Activated CD8-positive, alpha-beta memory T cell treated with anti-CD3 and anti-CD28 coated beads, Interleukin-2, amount 10 ng/mL, durations not matched to agents 7 days and 5 days (primary cell): ENCODE results near the gene DIAPH1. TPM values are rescaled to one million over a fixed set of nuclear protein-coding genes. Genes with fewer than 3 reads are reported as not detected.

Source experiments
- ATAC-seq: fragments of 150-1000 bp; cut with Tn5 transposase; one replicate; pipeline ENCODE4 v1.10.0; 2021; ENCODE audit warnings: moderate library complexity
- CTCF ChIA-PET: fragments of 350-600 bp; sonication (Branson Sonifier 250); formaldehyde crosslinking; loops from one replicate; lab custom pipeline; 2021; ENCODE audit warnings: antibody characterized with exemption; lab: Charles Lee
- DNase-seq: peaks from one replicate; pipeline ENCODE4 v3.0.0-alpha.2; 2020
- H3K27ac Mint-ChIP-seq: one replicate; pipeline ENCODE4 v1.8.0; 2021; ENCODE audit warnings: mild to moderate bottlenecking, mixed read lengths
- H3K27me3 Mint-ChIP-seq: one replicate; pipeline ENCODE4 v1.8.0; 2021; ENCODE audit warnings: mixed read lengths
- H3K36me3 Mint-ChIP-seq: one replicate; pipeline ENCODE4 v1.8.0; 2021; ENCODE audit warnings: mild to moderate bottlenecking, mixed read lengths
- H3K4me1 Mint-ChIP-seq: one replicate; pipeline ENCODE4 v1.8.0; 2021; ENCODE audit warnings: mixed read lengths
- H3K4me3 Mint-ChIP-seq: one replicate; pipeline ENCODE4 v1.8.0; 2021; ENCODE audit warnings: mild to moderate bottlenecking, moderate library complexity, mixed read lengths
- H3K9me3 Mint-ChIP-seq: one replicate; pipeline ENCODE4 v1.8.0; 2022; ENCODE audit warnings: low read depth, mixed read lengths
- total RNA-seq, 2 experiments: library from RNA; stranded (reverse); gene quantifications; one replicate each; pipeline ENCODE4 v1.2.3, GENCODE V29; 2021

Gene DIAPH1
- total RNA-seq, 2 experiments from 2014 or later = 284 to 295 TPM

DNA sequence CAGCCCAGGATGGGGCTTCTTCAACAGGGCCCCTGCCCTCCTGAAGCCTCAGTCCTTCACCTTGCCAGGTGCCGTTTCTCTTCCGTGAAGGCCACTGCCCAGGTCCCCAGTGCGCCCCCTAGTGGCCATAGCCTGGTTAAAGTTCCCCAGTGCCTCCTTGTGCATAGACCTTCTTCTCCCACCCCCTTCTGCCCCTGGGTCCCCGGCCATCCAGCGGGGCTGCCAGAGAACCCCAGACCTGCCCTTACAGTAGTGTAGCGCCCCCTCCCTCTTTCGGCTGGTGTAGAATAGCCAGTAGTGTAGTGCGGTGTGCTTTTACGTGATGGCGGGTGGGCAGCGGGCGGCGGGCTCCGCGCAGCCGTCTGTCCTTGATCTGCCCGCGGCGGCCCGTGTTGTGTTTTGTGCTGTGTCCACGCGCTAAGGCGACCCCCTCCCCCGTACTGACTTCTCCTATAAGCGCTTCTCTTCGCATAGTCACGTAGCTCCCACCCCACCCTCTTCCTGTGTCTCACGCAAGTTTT lies 106.3 kb downstream of the DIAPH1 start:
- H3K4me3 Mint-ChIP-seq = peak overlapping the region; percentile 36
- H3K36me3 Mint-ChIP-seq = peaks cover 19% of the 10 kb centered on the region
- peak overlapping the region; percentile 52 for H3K27ac Mint-ChIP-seq
- DNase-seq (peak; percentile 89), ATAC-seq (peak; percentile 62)
- H3K9me3 Mint-ChIP-seq = no peaks in the 10 kb centered on the region
- CTCF ChIA-PET = interaction anchor here (0.6 to 5.3 kb wide), 35 partner anchors 10 to 336 kb away, joined by 3 to 58 read pairs (median 4); partner anchors contain the start of genes PCDHGA1, PCDHGA10, PCDHGA11 and PCDHGA12
- H3K27me3 Mint-ChIP-seq = peaks cover 3% of the 10 kb centered on the region
- peaks cover 24% of the 10 kb centered on the region for H3K4me1 Mint-ChIP-seq

GRCh38 chr5:141511771-141512325 lies 107.0 kb downstream of the DIAPH1 start:
- H3K4me1 Mint-ChIP-seq = peaks cover 24% of the 10 kb centered on the region
- no peak overlapping the region for H3K27ac Mint-ChIP-seq
- peaks cover 16% of the 10 kb centered on the region for H3K36me3 Mint-ChIP-seq
- DNase-seq (no peak), ATAC-seq (no peak)
- CTCF ChIA-PET = interaction anchor here (0.6 to 5.3 kb wide), 23 partner anchors 10 to 335 kb away, joined by 3 to 58 read pairs (median 5); partner anchors contain the start of genes PCDHGA1, PCDHGA10, PCDHGA11 and PCDHGA12
- no peak overlapping the region for H3K4me3 Mint-ChIP-seq
- H3K27me3 Mint-ChIP-seq = peaks cover 3% of the 10 kb centered on the region
- H3K9me3 Mint-ChIP-seq = no peaks in the 10 kb centered on the region

GRCh38 chr5:141510850-141511601 lies 107.8 kb downstream of the DIAPH1 start:
- Mint-ChIP-seq H3K27me3 (peaks cover 3% of the 10 kb centered on the region), H3K4me3 (no peak overlapping the region), H3K27ac (no peak overlapping the region), H3K4me1 (peaks cover 24% of the 10 kb centered on the region), H3K9me3 (no peaks in the 10 kb centered on the region), H3K36me3 (peaks cover 8% of the 10 kb centered on the region)
- CTCF ChIA-PET = interaction anchor here (0.8 to 5.3 kb wide), 14 partner anchors 12 to 190 kb away, joined by 3 to 58 read pairs (median 5); partner anchors contain the start of genes PCDHGA10, PCDHGA11, PCDHGA12 and PCDHGA3
- no peak for DNase-seq
- ATAC-seq = no peak

DNA sequence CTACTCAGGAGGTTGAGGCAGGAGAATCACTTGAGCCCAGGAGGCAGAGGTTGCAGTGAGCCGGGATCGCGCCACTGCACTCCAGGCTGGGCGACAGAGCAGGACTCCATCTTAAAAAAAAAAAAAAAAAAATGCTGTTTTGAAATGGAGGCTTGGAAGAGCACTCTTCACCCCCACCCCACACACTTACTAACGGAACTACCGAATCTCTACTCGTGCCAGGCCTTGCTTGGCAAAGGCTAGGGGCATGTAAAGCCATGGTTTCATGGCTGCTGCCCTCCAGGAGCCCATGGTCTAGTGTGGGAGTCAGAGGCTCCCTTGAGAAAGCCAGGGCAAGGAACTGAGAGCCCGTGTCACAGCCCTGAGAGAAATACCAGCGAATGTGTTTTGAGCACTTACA lies 108.6 kb downstream of the DIAPH1 start:
- Mint-ChIP-seq H3K9me3 (no peaks in the 10 kb centered on the region), H3K4me3 (no peak overlapping the region), H3K36me3 (peaks cover 5% of the 10 kb centered on the region), H3K27me3 (peaks cover 3% of the 10 kb centered on the region), H3K27ac (no peak overlapping the region), H3K4me1 (peaks cover 24% of the 10 kb centered on the region)
- CTCF ChIA-PET = interaction anchor here (0.8 to 4.9 kb wide), 7 partner anchors 13 to 189 kb away, joined by 3 to 33 read pairs (median 5); partner anchors contain the start of genes PCDHGA10, PCDHGA11, PCDHGA3 and TAF7
- DNase-seq = no peak
- ATAC-seq = no peak

- Mint-ChIP-seq H3K4me3 (no peak overlapping the region), H3K4me1 (peaks cover 20% of the 10 kb centered on the region), H3K9me3 (no peaks in the 10 kb centered on the region), H3K27me3 (peaks cover 3% of the 10 kb centered on the region), H3K36me3 (peaks cover 5% of the 10 kb centered on the region), H3K27ac (no peak overlapping the region)
- no peak for DNase-seq
- CTCF ChIA-PET = interaction anchor here (0.7 to 2.3 kb wide), 5 partner anchors 14 to 79 kb away, joined by 3 to 6 read pairs (median 5); partner anchors contain the start of gene PCDHGA12
- ATAC-seq = no peak
These were observed 109.8 kb downstream of the DIAPH1 start for GRCh38 chr5:141508798-141509611.

DNA sequence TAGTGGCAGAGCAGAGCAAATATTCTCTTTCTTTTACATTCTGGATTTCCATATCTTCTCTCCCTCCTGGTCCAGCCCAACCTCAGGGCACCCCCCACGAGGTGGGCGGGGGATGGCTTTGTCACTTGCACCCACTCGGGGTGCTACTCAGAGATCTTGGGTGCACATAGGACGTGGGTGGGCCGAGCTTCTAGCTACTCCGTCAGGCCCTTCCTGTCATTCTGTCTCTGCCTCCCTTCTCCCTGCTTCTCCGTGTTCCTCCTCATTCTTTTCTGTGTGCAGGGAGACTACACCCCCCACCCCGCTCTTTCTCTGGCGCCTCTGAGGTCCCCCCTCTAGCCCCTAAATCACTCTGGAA lies 110.4 kb downstream of the DIAPH1 start:
- Mint-ChIP-seq H3K9me3 (no peaks in the 10 kb centered on the region), H3K27me3 (peaks cover 3% of the 10 kb centered on the region), H3K27ac (no peak overlapping the region), H3K36me3 (peaks cover 3% of the 10 kb centered on the region), H3K4me1 (peaks cover 14% of the 10 kb centered on the region), H3K4me3 (no peak overlapping the region)
- ATAC-seq (no peak), DNase-seq (no peak)
- CTCF ChIA-PET = interaction anchor here (1.3 to 2.3 kb wide), 4 partner anchors 13 to 56 kb away, joined by 4 to 6 read pairs (median 6); no protein-coding TSS in a partner anchor

GRCh38 chr5:141507387-141508091 lies 111.3 kb downstream of the DIAPH1 start:
- no peak overlapping the region for H3K4me3 Mint-ChIP-seq
- ATAC-seq (no peak), DNase-seq (no peak)
- CTCF ChIA-PET = interaction anchor here (0.6 to 2.2 kb wide), 4 partner anchors 14 to 77 kb away, joined by 3 to 6 read pairs (median 4); partner anchors contain the start of gene PCDHGA12
- H3K27ac Mint-ChIP-seq = no peak overlapping the region
- H3K4me1 Mint-ChIP-seq = peaks cover 8% of the 10 kb centered on the region
- peaks cover 3% of the 10 kb centered on the region for H3K27me3 Mint-ChIP-seq
- no peaks in the 10 kb centered on the region for H3K9me3 Mint-ChIP-seq
- H3K36me3 Mint-ChIP-seq = no peaks in the 10 kb centered on the region

DNA sequence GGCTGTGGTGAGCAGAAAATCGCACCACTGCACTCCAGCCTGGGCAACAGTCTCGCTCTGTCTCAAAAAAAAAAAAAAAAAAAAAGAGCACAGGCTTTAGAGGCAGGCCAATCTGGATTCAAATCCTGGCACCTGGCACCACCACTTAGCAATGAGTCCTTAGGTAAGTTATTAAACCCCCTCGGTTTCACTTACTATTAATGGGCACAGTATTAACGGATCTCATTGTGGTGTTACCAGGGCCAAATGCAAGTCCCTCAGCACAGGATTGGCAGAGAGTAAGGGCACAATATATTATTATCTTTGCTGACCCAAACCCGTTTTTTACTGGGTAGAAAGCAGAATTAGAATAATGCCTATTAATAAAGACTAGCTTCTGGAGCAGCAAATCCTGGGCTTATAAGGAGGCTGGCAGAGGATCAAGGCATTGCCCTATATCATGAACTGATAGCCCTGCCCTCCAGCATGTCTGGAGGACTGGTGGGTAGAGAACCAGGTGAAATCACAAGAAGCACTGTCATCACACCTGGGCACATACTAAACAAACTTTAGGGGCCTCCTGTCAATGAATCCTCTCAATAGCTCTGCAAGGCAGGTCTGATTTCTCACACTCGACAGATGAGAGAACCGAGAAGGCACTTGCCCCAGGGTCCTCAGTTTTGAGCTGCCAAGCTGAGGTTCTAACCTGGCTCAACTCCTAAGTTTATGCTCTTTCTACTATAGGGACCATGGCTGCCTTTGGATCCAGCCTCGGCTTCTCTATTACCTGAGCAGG lies 112.2 kb downstream of the DIAPH1 start:
- Mint-ChIP-seq H3K4me1 (peaks cover 8% of the 10 kb centered on the region), H3K36me3 (no peaks in the 10 kb centered on the region), H3K9me3 (no peaks in the 10 kb centered on the region), H3K27ac (no peak overlapping the region), H3K4me3 (no peak overlapping the region), H3K27me3 (peaks cover 3% of the 10 kb centered on the region)
- CTCF ChIA-PET = interaction anchor here (0.7 to 1.2 kb wide), 2 partner anchors 18 to 86 kb away, joined by 3 read pairs; partner anchors contain the start of gene PCDHGA11
- ATAC-seq = no peak
- DNase-seq = no peak

DNA sequence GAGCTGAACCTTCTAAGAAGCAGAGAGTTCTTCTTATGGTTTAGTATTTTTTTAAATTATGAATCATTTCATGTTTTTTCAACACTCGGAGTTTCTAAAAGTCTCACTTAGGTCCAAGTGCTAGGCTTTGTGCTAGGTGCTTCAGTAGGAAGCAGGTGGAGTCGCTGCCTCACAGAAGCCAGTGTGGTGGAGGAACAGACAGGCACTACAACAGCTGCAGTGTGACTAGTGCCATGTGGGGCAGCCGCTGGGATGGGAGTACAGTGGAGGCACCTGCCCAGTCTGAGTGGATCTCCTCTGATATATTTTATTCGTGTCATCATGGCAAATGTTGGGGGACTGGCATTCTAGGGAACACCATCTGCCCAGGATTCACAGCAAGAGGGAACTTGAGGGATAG lies 114.6 kb downstream of the DIAPH1 start:
- H3K9me3 Mint-ChIP-seq = no peaks in the 10 kb centered on the region
- CTCF ChIA-PET = interaction anchor here (1.0 kb wide), 1 partner anchor 9 kb away, joined by 3 read pairs; no protein-coding TSS in a partner anchor

DNA sequence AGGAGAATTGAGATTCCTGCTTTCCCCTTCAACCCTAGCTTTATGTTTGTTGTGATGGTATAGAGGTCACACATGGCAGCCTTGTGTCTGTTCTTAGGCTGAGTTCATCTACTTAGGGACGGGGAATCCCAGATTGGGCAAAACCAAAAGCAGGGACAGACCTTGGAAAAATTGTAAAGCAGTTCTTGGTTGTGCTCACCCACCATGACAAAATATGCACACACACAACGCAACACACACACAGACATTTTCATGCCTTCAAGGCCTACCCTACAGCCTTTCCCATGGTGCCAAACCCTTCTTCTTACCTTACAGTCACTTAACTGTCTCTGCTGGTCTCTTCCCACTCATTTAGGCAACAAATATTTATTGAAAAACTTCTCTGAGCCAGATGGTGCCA lies 115.1 kb downstream of the DIAPH1 start:
- H3K27me3 Mint-ChIP-seq = peaks cover 2% of the 10 kb centered on the region
- no peaks in the 10 kb centered on the region for H3K4me1 Mint-ChIP-seq
- no peaks in the 10 kb centered on the region for H3K9me3 Mint-ChIP-seq
- H3K27ac Mint-ChIP-seq = no peak overlapping the region
- H3K4me3 Mint-ChIP-seq = no peak overlapping the region
- DNase-seq (no peak), ATAC-seq (no peak)
- CTCF ChIA-PET = no interaction called here
- no peaks in the 10 kb centered on the region for H3K36me3 Mint-ChIP-seq

More for the DNA sequence above, 114.6 kb downstream of the DIAPH1 start:
- H3K4me3 Mint-ChIP-seq = no peak overlapping the region
- peaks cover 2% of the 10 kb centered on the region for H3K27me3 Mint-ChIP-seq
- peaks cover 3% of the 10 kb centered on the region for H3K4me1 Mint-ChIP-seq
- no peak for ATAC-seq
- no peaks in the 10 kb centered on the region for H3K36me3 Mint-ChIP-seq
- no peak overlapping the region for H3K27ac Mint-ChIP-seq
- no peak for DNase-seq

GRCh38 chr5:141501761-141502160 lies 117.0 kb downstream of the DIAPH1 start:
- CTCF ChIA-PET = interaction anchor here (1.0 to 1.4 kb wide), 2 partner anchors 11 to 23 kb away, joined by 4 to 7 read pairs; no protein-coding TSS in a partner anchor
- DNase-seq = no peak
- H3K27me3 Mint-ChIP-seq = peaks cover 10% of the 10 kb centered on the region
- no peak overlapping the region for H3K4me3 Mint-ChIP-seq
- ATAC-seq = no peak
- no peaks in the 10 kb centered on the region for H3K9me3 Mint-ChIP-seq
- H3K27ac Mint-ChIP-seq = no peak overlapping the region
- no peaks in the 10 kb centered on the region for H3K36me3 Mint-ChIP-seq
- H3K4me1 Mint-ChIP-seq = no peaks in the 10 kb centered on the region
